Activated naive CD4-positive, alpha-beta T cell treated with anti-CD3 and anti-CD28 coated beads for 36 hours (primary cell): Measurements from ENCODE around the gene ST6GALNAC4. TPM values are rescaled to one million over a fixed set of nuclear protein-coding genes. Genes with fewer than 3 reads are reported as not detected.
"Not testable (repeated sequence)": the region's sequence is repeated elsewhere in the genome, so short reads cannot be mapped to it uniquely, and the experiment has no call there.

Experiments
- CTCF ChIA-PET: fragments of 350-600 bp; sonication (Branson Sonifier 250); formaldehyde crosslinking; loops from one replicate; lab custom pipeline; 2021; ENCODE audit warnings: antibody characterized with exemption; lab: Charles Lee
- DNase-seq: peaks from one replicate; pipeline ENCODE4 v3.0.0-alpha.2; 2020
- H3K27ac Mint-ChIP-seq: one replicate; pipeline ENCODE4 v1.8.0; 2021; ENCODE audit warnings: mild to moderate bottlenecking, mixed read lengths
- H3K27me3 Mint-ChIP-seq: one replicate; pipeline ENCODE4 v1.8.0; 2021; ENCODE audit warnings: low read depth, mixed read lengths
- H3K36me3 Mint-ChIP-seq: one replicate; pipeline ENCODE4 v1.8.0; 2021; ENCODE audit warnings: low read depth, mixed read lengths
- H3K4me1 Mint-ChIP-seq: one replicate; pipeline ENCODE4 v1.8.0; 2021; ENCODE audit warnings: low read depth, mixed read lengths
- H3K4me3 Mint-ChIP-seq: one replicate; pipeline ENCODE4 v1.8.0; 2021; ENCODE audit warnings: mild to moderate bottlenecking, moderate library complexity, mixed read lengths
- H3K9me3 Mint-ChIP-seq: one replicate; pipeline ENCODE4 v1.8.0; 2021; ENCODE audit warnings: mixed read lengths
- intact Hi-C: fragments of 100-400 bp; cut with micrococcal nuclease; formaldehyde crosslinking; loops from one replicate; pipeline ENCODE4 v1.15.1; 2023
- total RNA-seq, 2 experiments: library from RNA; stranded (reverse); gene quantifications; one replicate each; pipeline ENCODE4 v1.2.3, GENCODE V29; 2021

ST6GALNAC4 gene
- total RNA-seq, 2 experiments from 2014 or later: 22.3 to 24.6 TPM

- Mint-ChIP-seq H3K36me3 (peaks cover 43% of the 10 kb centered on the region), H3K27me3 (no peaks in the 10 kb centered on the region)
- intact Hi-C loops: no loop called here
These were observed 26.8 kb downstream of the ST6GALNAC4 start for GRCh38 chr9:127890053-127890452.

GRCh38 chr9:127887792-127888191 lies 29.0 kb downstream of the ST6GALNAC4 start:
- Mint-ChIP-seq H3K36me3 (peaks cover 23% of the 10 kb centered on the region), H3K9me3 (no peaks in the 10 kb centered on the region), H3K27me3 (no peaks in the 10 kb centered on the region), H3K27ac (no peak overlapping the region), H3K4me1 (peaks cover 2% of the 10 kb centered on the region), H3K4me3 (no peak overlapping the region)
- CTCF ChIA-PET: interaction anchor here (1.6 kb wide), 1 partner anchor 18 kb away, joined by 4 read pairs; no protein-coding TSS in a partner anchor
- no peak for DNase-seq
- intact Hi-C loops: no loop called here

More at GRCh38 chr9:127890053-127890452, 26.8 kb downstream of the ST6GALNAC4 start:
- no peak for DNase-seq
- CTCF ChIA-PET: interaction anchor here (0.8 to 1.5 kb wide), 4 partner anchors 20 to 33 kb away, joined by 3 to 6 read pairs (median 4); no protein-coding TSS in a partner anchor
- Mint-ChIP-seq H3K9me3 (peaks cover 4% of the 10 kb centered on the region), H3K4me1 (peaks cover 5% of the 10 kb centered on the region), H3K27ac (no peak overlapping the region), H3K4me3 (no peak overlapping the region)

- peaks cover 18% of the 10 kb centered on the region for H3K36me3 Mint-ChIP-seq
- H3K27ac Mint-ChIP-seq: no peak overlapping the region
- intact Hi-C loops: no loop called here
These were observed 30.4 kb downstream of the ST6GALNAC4 start for GRCh38 chr9:127886401-127886972.

GRCh38 chr9:127885508-127886281 lies 31.1 kb downstream of the ST6GALNAC4 start:
- Mint-ChIP-seq H3K4me1 (no peaks in the 10 kb centered on the region), H3K36me3 (peaks cover 18% of the 10 kb centered on the region), H3K27ac (no peak overlapping the region), H3K27me3 (no peaks in the 10 kb centered on the region), H3K9me3 (no peaks in the 10 kb centered on the region), H3K4me3 (no peak overlapping the region)
- CTCF ChIA-PET: interaction anchor here (0.6 to 0.9 kb wide), 3 partner anchors 16 to 555 kb away, joined by 3 to 5 read pairs (median 4); no protein-coding TSS in a partner anchor
- DNase-seq: no peak
- intact Hi-C loops: no loop called here

More at GRCh38 chr9:127886401-127886972, 30.4 kb downstream of the ST6GALNAC4 start:
- Mint-ChIP-seq H3K9me3 (no peaks in the 10 kb centered on the region), H3K27me3 (no peaks in the 10 kb centered on the region), H3K4me3 (no peak overlapping the region), H3K4me1 (no peaks in the 10 kb centered on the region)
- DNase-seq: no peak
- CTCF ChIA-PET: interaction anchor here (1.6 kb wide), 1 partner anchor 17 kb away, joined by 4 read pairs; no protein-coding TSS in a partner anchor

- intact Hi-C loops: loop anchor here (5.0 kb wide), 1 partner anchor 32 kb away; the partner anchor contains the start of gene ST6GALNAC4
- H3K9me3 Mint-ChIP-seq: no peaks in the 10 kb centered on the region
- H3K4me3 Mint-ChIP-seq: no peak overlapping the region
- CTCF ChIA-PET: interaction anchor here (0.7 to 1.0 kb wide), 3 partner anchors 15 to 38 kb away, joined by 3 to 5 read pairs (median 4); no protein-coding TSS in a partner anchor
- no peak for DNase-seq
- peaks cover 15% of the 10 kb centered on the region for H3K36me3 Mint-ChIP-seq
- H3K4me1 Mint-ChIP-seq: no peaks in the 10 kb centered on the region
- H3K27me3 Mint-ChIP-seq: no peaks in the 10 kb centered on the region
- H3K27ac Mint-ChIP-seq: no peak overlapping the region
These were observed 31.8 kb downstream of the ST6GALNAC4 start for GRCh38 chr9:127884976-127885490.

- CTCF ChIA-PET: interaction anchor here (1.0 kb wide), 1 partner anchor 37 kb away, joined by 4 read pairs; no protein-coding TSS in a partner anchor
- no peaks in the 10 kb centered on the region for H3K27me3 Mint-ChIP-seq
- peaks cover 15% of the 10 kb centered on the region for H3K36me3 Mint-ChIP-seq
- no peak for DNase-seq
- intact Hi-C loops: loop anchor here (5.0 kb wide), 1 partner anchor 33 kb away; the partner anchor contains the start of gene ST6GALNAC4
- no peak overlapping the region for H3K4me3 Mint-ChIP-seq
- H3K9me3 Mint-ChIP-seq: no peaks in the 10 kb centered on the region
- H3K27ac Mint-ChIP-seq: no peak overlapping the region
- H3K4me1 Mint-ChIP-seq: no peaks in the 10 kb centered on the region
These were observed 32.4 kb downstream of the ST6GALNAC4 start for GRCh38 chr9:127884427-127884911.

GRCh38 chr9:127883959-127884358 lies 32.9 kb downstream of the ST6GALNAC4 start:
- H3K4me3 Mint-ChIP-seq: no peak overlapping the region
- intact Hi-C loops: loop anchor here (5.0 kb wide), 1 partner anchor 33 kb away; the partner anchor contains the start of gene ST6GALNAC4
- no peaks in the 10 kb centered on the region for H3K9me3 Mint-ChIP-seq
- H3K36me3 Mint-ChIP-seq: peaks cover 15% of the 10 kb centered on the region
- no peak for DNase-seq
- no peak overlapping the region for H3K27ac Mint-ChIP-seq
- H3K4me1 Mint-ChIP-seq: no peaks in the 10 kb centered on the region
- no peaks in the 10 kb centered on the region for H3K27me3 Mint-ChIP-seq
- CTCF ChIA-PET: no interaction called here

GRCh38 chr9:127881715-127882114 lies 35.1 kb downstream of the ST6GALNAC4 start:
- intact Hi-C loops: loop anchor here (5.0 kb wide), 1 partner anchor 36 kb away; the partner anchor contains the start of gene ST6GALNAC4

GRCh38 chr9:127880143-127880542 lies 36.7 kb downstream of the ST6GALNAC4 start:
- Mint-ChIP-seq H3K27ac (no peak overlapping the region), H3K27me3 (peaks cover 4% of the 10 kb centered on the region), H3K4me1 (peaks cover 6% of the 10 kb centered on the region), H3K4me3 (no peak overlapping the region), H3K36me3 (peaks cover 3% of the 10 kb centered on the region), H3K9me3 (no peaks in the 10 kb centered on the region)
- intact Hi-C loops: loop anchor here (5.0 kb wide), 1 partner anchor 37 kb away; the partner anchor contains the start of gene ST6GALNAC4
- no peak for DNase-seq
- CTCF ChIA-PET: no interaction called here

More at GRCh38 chr9:127881715-127882114, 35.1 kb downstream of the ST6GALNAC4 start:
- CTCF ChIA-PET: interaction anchor here (0.6 to 2.9 kb wide), 2 partner anchors 12 to 40 kb away, joined by 4 to 12 read pairs; no protein-coding TSS in a partner anchor
- H3K4me1 Mint-ChIP-seq, H3K4me3 Mint-ChIP-seq, H3K27me3 Mint-ChIP-seq, DNase-seq, H3K9me3 Mint-ChIP-seq, H3K27ac Mint-ChIP-seq, H3K36me3 Mint-ChIP-seq: not testable (repeated sequence)

- Mint-ChIP-seq H3K36me3 (peaks cover under 1% of the 10 kb centered on the region), H3K4me3 (no peak overlapping the region), H3K27ac (no peak overlapping the region), H3K4me1 (peaks cover 6% of the 10 kb centered on the region), H3K27me3 (peaks cover 4% of the 10 kb centered on the region), H3K9me3 (no peaks in the 10 kb centered on the region)
- DNase-seq: no peak
- CTCF ChIA-PET: no interaction called here
- intact Hi-C loops: no loop called here
These were observed 38.0 kb downstream of the ST6GALNAC4 start for GRCh38 chr9:127878652-127879390.

GRCh38 chr9:127878001-127878651 lies 38.7 kb downstream of the ST6GALNAC4 start:
- intact Hi-C loops: no loop called here

More at GRCh38 chr9:127878001-127878651, 38.7 kb downstream of the ST6GALNAC4 start:
- peaks cover 4% of the 10 kb centered on the region for H3K27me3 Mint-ChIP-seq
- peaks cover 6% of the 10 kb centered on the region for H3K4me1 Mint-ChIP-seq
- CTCF ChIA-PET: interaction anchor here (0.5 to 1.6 kb wide), 2 partner anchors 143 to 294 kb away, joined by 3 to 4 read pairs; partner anchors contain the start of gene TOR2A
- no peak overlapping the region for H3K27ac Mint-ChIP-seq
- no peak overlapping the region for H3K4me3 Mint-ChIP-seq
- no peaks in the 10 kb centered on the region for H3K9me3 Mint-ChIP-seq
- DNase-seq: no peak
- no peaks in the 10 kb centered on the region for H3K36me3 Mint-ChIP-seq
